Right atrium auricular region (tissue), 2 donors: ENCODE data around the gene DHX58. TPM values are rescaled to one million over a fixed set of nuclear protein-coding genes. Genes with fewer than 3 reads are reported as not detected.

Experiments
- DNase-seq: peaks from one replicate; pipeline ENCODE4 v3.0.0-alpha.2; 2019; ENCODE audit warnings: low spot score
- H3K27ac ChIP-seq, 2 donors: fragments of 200-600 bp; sonication (generic); 1 replicate in 1 of 2; 2 replicates in 1 of 2; pipeline ENCODE4 v1.5.1; 2016 to 2019
- H3K27me3 ChIP-seq, 2 donors: fragments of 200-600 bp; sonication (generic); one replicate each; pipeline versions ENCODE4 v1.5.1 to v1.6.0; 2017 to 2019
- H3K36me3 ChIP-seq: fragments of 200-600 bp; sonication (generic); one replicate; pipeline ENCODE4 v1.5.1; 2016
- H3K4me1 ChIP-seq, 2 donors: fragments of 200-600 bp; sonication (generic); one replicate each; pipeline versions ENCODE4 v1.5.1 to v1.6.0; 2017 to 2019
- H3K4me3 ChIP-seq, 2 donors: fragments of 200-600 bp; sonication (generic); 1 replicate in 1 of 2; 2 replicates in 1 of 2; pipeline ENCODE4 v1.5.1; 2017 to 2019; ENCODE audit warnings: mild to moderate bottlenecking in 1 of 2, moderate library complexity in 1 of 2
- H3K9me3 ChIP-seq, 2 donors: fragments of 200-600 bp; sonication (generic); one replicate each; pipeline ENCODE4 v1.5.1; 2019
- CTCF ChIP-seq, 2 donors: fragments of 200-600 bp; sonication (generic); IDR thresholded peaks; one replicate each; pipeline ENCODE4 v1.5.1; 2019; ENCODE audit warnings: antibody characterized with exemption in 2 of 2
- total RNA-seq, 2 donors: library from RNA; depleted of rRNA; stranded (reverse); fragments of >200 nt; gene quantifications; one replicate each; pipeline ENCODE4 v1.1.0, GENCODE V29; 2016

DHX58 gene
- total RNA-seq, 2 donors from 2014 or later = 3.5 to 4.3 TPM

GRCh38 chr17:42136654-42137051 is 24.1 kb upstream of the DHX58 start:
- H3K4me1 ChIP-seq = peaks cover 3 to 92% of the 10 kb centered on the region in 2 donors
- peak overlapping the region; percentile 2 to 30 for H3K4me3 ChIP-seq
- H3K36me3 ChIP-seq = no peaks in the 10 kb centered on the region
- H3K27ac ChIP-seq = peak overlapping the region; percentile 66 to 70
- H3K27me3 ChIP-seq = no peaks in the 10 kb centered on the region
- no peak for DNase-seq
- no peaks in the 10 kb centered on the region for H3K9me3 ChIP-seq
- no peak for TF ChIP-seq CTCF (IDR thresholded peaks at IDR 0.05)

DNA sequence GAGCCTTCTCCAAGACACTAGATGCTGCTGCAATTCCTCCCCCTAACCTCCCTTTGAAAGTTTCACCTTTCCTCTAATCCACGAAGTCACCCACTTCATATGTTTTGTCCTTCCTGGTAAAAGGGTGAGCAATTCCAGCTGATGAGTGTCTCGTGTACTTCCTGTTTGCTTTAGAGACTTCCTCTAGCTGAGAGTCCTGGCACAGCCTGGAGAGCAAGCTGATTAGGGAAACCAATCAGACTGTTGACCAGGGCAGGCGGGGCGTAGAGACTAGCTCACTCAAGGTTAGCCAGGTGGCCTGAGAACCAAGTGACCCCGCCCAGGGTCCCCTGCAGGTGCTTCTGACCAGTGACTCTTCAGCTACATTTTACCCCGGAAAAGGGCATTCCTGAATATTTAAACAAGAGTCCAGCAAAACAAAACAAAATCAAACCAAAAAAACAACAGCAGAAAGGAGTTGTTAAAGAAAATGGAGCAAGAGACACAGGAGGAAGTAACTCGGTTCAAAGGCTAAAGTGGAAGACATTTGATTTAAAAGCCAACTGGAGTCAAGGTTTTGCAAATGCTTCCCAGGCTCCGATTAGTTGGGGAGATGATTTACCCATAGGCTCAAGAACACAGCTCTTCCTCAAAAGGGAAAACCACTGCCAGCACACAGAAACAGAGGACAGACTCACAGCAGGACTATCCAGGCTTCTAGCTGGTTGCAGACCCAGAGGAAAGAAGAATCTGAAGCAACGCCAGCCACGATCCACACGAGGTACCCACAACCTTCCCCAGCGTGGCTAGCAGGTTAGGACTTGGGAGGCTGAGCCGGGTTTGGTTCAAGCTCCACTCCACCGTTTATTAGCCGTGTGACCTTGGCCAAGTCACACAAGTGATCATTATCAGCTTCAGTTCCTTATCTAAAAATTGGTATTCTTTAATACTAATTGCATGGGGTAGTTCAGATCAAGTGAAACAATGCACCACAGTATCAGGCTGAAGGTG is 23.4 kb upstream of the DHX58 start:
- no peaks in the 10 kb centered on the region for H3K27me3 ChIP-seq
- DNase-seq = peak; percentile 78
- no peaks in the 10 kb centered on the region for H3K9me3 ChIP-seq
- H3K36me3 ChIP-seq = no peaks in the 10 kb centered on the region
- H3K4me3 ChIP-seq = peak overlapping the region; percentile 2 to 30
- H3K27ac ChIP-seq = peak overlapping the region; percentile 66 to 70
- no peak for TF ChIP-seq CTCF (IDR thresholded peaks at IDR 0.05)
- peaks cover 3 to 92% of the 10 kb centered on the region in 2 donors for H3K4me1 ChIP-seq

GRCh38 chr17:42135151-42135550 is 22.6 kb upstream of the DHX58 start:
- Histone ChIP-seq H3K4me1 (peaks cover 3 to 95% of the 10 kb centered on the region in 2 donors), H3K9me3 (no peaks in the 10 kb centered on the region), H3K4me3 (no peak overlapping the region), H3K36me3 (peaks cover 3% of the 10 kb centered on the region), H3K27me3 (no peaks in the 10 kb centered on the region), H3K27ac (peak overlapping the region; percentile 66 to 70)
- no peak for TF ChIP-seq CTCF (IDR thresholded peaks at IDR 0.05)
- no peak for DNase-seq

- H3K4me1 ChIP-seq = peaks cover 3 to 95% of the 10 kb centered on the region in 2 donors
- H3K36me3 ChIP-seq = peaks cover 19% of the 10 kb centered on the region
- no peaks in the 10 kb centered on the region for H3K27me3 ChIP-seq
- no peak for TF ChIP-seq CTCF (IDR thresholded peaks at IDR 0.05)
- no peak overlapping the region for H3K4me3 ChIP-seq
- H3K27ac ChIP-seq = peak overlapping the region; percentile 70 to 76
- no peak for DNase-seq
- no peaks in the 10 kb centered on the region for H3K9me3 ChIP-seq
Measured at GRCh38 chr17:42133461-42134041, 21.0 kb upstream of the DHX58 start.

GRCh38 chr17:42132941-42133340 is 20.4 kb upstream of the DHX58 start:
- H3K36me3 ChIP-seq = peaks cover 25% of the 10 kb centered on the region
- no peak for DNase-seq
- TF ChIP-seq CTCF (IDR thresholded peaks at IDR 0.05) = no peak
- H3K9me3 ChIP-seq = no peaks in the 10 kb centered on the region
- H3K4me1 ChIP-seq = peaks cover 3 to 93% of the 10 kb centered on the region in 2 donors
- no peaks in the 10 kb centered on the region for H3K27me3 ChIP-seq
- H3K27ac ChIP-seq = peak overlapping the region; percentile 70 to 76
- H3K4me3 ChIP-seq = peak overlapping the region in 1 of 2 donors; percentile 3
